RPMI8226 (cell line): ENCODE results near the gene MIB2.

Experiments
- DNase-seq: peaks from one replicate; pipeline ENCODE4 v3.0.0-alpha.2; 2015

Gene MIB2

GRCh38 chr1:1614954-1615255 is 395 bp upstream of the MIB2 start:
- DNase-seq = no peak

GRCh38 chr1:1616045-1616790 is 918 bp downstream of the MIB2 start:
- peak; percentile 72 for DNase-seq

- DNase-seq = no peak
Measured at GRCh38 chr1:1616838-1617237, 1.5 kb downstream of the MIB2 start.

GRCh38 chr1:1617516-1617915 is 2.2 kb downstream of the MIB2 start:
- no peak for DNase-seq

- no peak for DNase-seq
Measured at GRCh38 chr1:1617925-1618324, 2.6 kb downstream of the MIB2 start.

GRCh38 chr1:1618396-1619068 is 3.2 kb downstream of the MIB2 start:
- no peak for DNase-seq

GRCh38 chr1:1619917-1620361 is 4.6 kb downstream of the MIB2 start:
- DNase-seq = peak; percentile 48

- no peak for DNase-seq
Measured at GRCh38 chr1:1620433-1621139, 5.3 kb downstream of the MIB2 start.

GRCh38 chr1:1621173-1622009 is 6.1 kb downstream of the MIB2 start:
- DNase-seq = no peak

- DNase-seq = no peak
Measured at GRCh38 chr1:1622010-1622787, 6.9 kb downstream of the MIB2 start.

GRCh38 chr1:1622788-1623094 is 7.4 kb downstream of the MIB2 start:
- no peak for DNase-seq

- DNase-seq = no peak
Measured at GRCh38 chr1:1623181-1623630, 7.9 kb downstream of the MIB2 start.

- DNase-seq = no peak
Measured at GRCh38 chr1:1623631-1624442, 8.5 kb downstream of the MIB2 start.

GRCh38 chr1:1624443-1625403 is 9.4 kb downstream of the MIB2 start:
- no peak for DNase-seq

GRCh38 chr1:1625404-1625775 is 10.1 kb downstream of the MIB2 start:
- DNase-seq = no peak

- DNase-seq = no peak
Measured at GRCh38 chr1:1625824-1626206, 10.5 kb downstream of the MIB2 start.

GRCh38 chr1:1626207-1627141 is 11.2 kb downstream of the MIB2 start:
- DNase-seq = no peak

GRCh38 chr1:1627261-1627828 is 12.0 kb downstream of the MIB2 start:
- no peak for DNase-seq
